Measurements from ENCODE around the gene RBKS.

RBKS gene

DNA sequence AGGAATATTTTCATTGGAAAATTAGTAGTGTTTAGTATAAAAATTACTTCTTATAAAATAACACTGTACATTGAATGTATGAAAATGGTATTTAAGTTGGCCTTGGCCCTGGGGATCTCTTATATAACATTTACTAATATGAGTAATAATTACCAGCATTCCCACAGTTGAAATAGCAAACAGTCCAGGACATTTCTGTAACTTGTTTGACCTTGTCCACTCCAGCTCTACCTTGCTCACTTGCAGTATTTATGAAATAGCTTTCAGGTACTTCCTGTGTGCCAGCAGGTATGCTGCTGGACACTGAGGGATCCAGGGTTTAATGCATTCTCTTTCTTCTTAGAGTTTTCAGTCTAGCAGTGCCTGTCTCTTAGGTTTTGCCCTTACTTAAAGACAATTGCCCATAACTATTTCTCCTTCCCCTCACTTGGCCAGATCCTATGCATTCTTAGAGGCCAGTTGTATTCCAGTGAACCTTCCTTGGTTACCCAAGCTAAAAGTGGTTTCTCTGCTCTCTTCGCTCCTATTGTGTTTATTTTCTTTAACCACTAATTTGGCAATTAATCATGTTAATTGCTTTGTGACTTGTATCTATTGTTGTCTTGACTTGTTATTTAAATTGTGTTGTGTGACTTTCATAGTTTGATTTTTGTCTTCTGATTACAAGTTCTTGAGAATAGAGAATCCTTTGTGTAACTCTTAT lies 26.3 kb upstream of the RBKS start:
- no peak overlapping the region for H3K27ac ChIP-seq (replicated peaks)
- no peak for DNase-seq (ENCODE audit: low read depth in 1 of 2, low spot score in 1 of 2)
- no peaks in the 10 kb centered on the region for H3K27me3 ChIP-seq (ENCODE audit: insufficient read depth, poor library complexity, severe bottlenecking)
- TF ChIP-seq, protein P1, sequence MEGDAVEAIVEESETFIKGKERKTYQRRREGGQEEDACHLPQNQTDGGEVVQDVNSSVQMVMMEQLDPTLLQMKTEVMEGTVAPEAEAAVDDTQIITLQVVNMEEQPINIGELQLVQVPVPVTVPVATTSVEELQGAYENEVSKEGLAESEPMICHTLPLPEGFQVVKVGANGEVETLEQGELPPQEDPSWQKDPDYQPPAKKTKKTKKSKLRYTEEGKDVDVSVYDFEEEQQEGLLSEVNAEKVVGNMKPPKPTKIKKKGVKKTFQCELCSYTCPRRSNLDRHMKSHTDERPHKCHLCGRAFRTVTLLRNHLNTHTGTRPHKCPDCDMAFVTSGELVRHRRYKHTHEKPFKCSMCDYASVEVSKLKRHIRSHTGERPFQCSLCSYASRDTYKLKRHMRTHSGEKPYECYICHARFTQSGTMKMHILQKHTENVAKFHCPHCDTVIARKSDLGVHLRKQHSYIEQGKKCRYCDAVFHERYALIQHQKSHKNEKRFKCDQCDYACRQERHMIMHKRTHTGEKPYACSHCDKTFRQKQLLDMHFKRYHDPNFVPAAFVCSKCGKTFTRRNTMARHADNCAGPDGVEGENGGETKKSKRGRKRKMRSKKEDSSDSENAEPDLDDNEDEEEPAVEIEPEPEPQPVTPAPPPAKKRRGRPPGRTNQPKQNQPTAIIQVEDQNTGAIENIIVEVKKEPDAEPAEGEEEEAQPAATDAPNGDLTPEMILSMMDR (IDR thresholded peaks at IDR 0.05; ENCODE audit: insufficient read depth, low read length), result no peak
- TF ChIP-seq POLR2AphosphoS5 (IDR thresholded peaks at IDR 0.05; ENCODE audit: low read depth) (no peak), SPI1 (IDR thresholded peaks at IDR 0.05; ENCODE audit: borderline replicate concordance, low read depth) (no peak), GABPA (IDR thresholded peaks at IDR 0.05; ENCODE audit: low read depth) (no peak), REST (IDR thresholded peaks at IDR 0.05; ENCODE audit: insufficient replicate concordance, low read depth) (no peak)
- H3K4me3 ChIP-seq (replicated peaks; ENCODE audit: insufficient read depth, low read length), result no peak overlapping the region

GRCh38 chr2:27915874-27916273 lies 25.7 kb upstream of the RBKS start:
- no peak overlapping the region for H3K27ac ChIP-seq (replicated peaks)
- no peak for DNase-seq (ENCODE audit: low read depth in 1 of 2, low spot score in 1 of 2)
- TF ChIP-seq SPI1 (IDR thresholded peaks at IDR 0.05; ENCODE audit: borderline replicate concordance, low read depth), result no peak
- TF ChIP-seq REST (IDR thresholded peaks at IDR 0.05; ENCODE audit: insufficient replicate concordance, low read depth), result no peak
- no peak for TF ChIP-seq GABPA (IDR thresholded peaks at IDR 0.05; ENCODE audit: low read depth)
- no peak for TF ChIP-seq POLR2AphosphoS5 (IDR thresholded peaks at IDR 0.05; ENCODE audit: low read depth)
- TF ChIP-seq, protein P1 (IDR thresholded peaks at IDR 0.05; ENCODE audit: insufficient read depth, low read length), result no peak
- no peaks in the 10 kb centered on the region for H3K27me3 ChIP-seq (ENCODE audit: insufficient read depth, poor library complexity, severe bottlenecking)
- no peak overlapping the region for H3K4me3 ChIP-seq (replicated peaks; ENCODE audit: insufficient read depth, low read length)

GRCh38 chr2:27915191-27915590 lies 25.0 kb upstream of the RBKS start:
- no peak overlapping the region for H3K27ac ChIP-seq (replicated peaks)
- H3K27me3 ChIP-seq (ENCODE audit: insufficient read depth, poor library complexity, severe bottlenecking), result no peaks in the 10 kb centered on the region
- no peak for TF ChIP-seq SPI1 (IDR thresholded peaks at IDR 0.05; ENCODE audit: borderline replicate concordance, low read depth)
- DNase-seq (ENCODE audit: low read depth in 1 of 2, low spot score in 1 of 2), result no peak
- no peak overlapping the region for H3K4me3 ChIP-seq (replicated peaks; ENCODE audit: insufficient read depth, low read length)

GRCh38 chr2:27914805-27915175 lies 24.6 kb upstream of the RBKS start:
- H3K4me3 ChIP-seq (replicated peaks; ENCODE audit: insufficient read depth, low read length), result no peak overlapping the region
- no peak overlapping the region for H3K27ac ChIP-seq (replicated peaks)
- TF ChIP-seq, protein P1 (IDR thresholded peaks at IDR 0.05; ENCODE audit: insufficient read depth, low read length), result no peak
- TF ChIP-seq REST (IDR thresholded peaks at IDR 0.05; ENCODE audit: insufficient replicate concordance, low read depth), result no peak
- TF ChIP-seq SPI1 (IDR thresholded peaks at IDR 0.05; ENCODE audit: borderline replicate concordance, low read depth), result no peak
- no peak for TF ChIP-seq POLR2AphosphoS5 (IDR thresholded peaks at IDR 0.05; ENCODE audit: low read depth)
- TF ChIP-seq GABPA (IDR thresholded peaks at IDR 0.05; ENCODE audit: low read depth), result no peak
- no peaks in the 10 kb centered on the region for H3K27me3 ChIP-seq (ENCODE audit: insufficient read depth, poor library complexity, severe bottlenecking)
- DNase-seq (ENCODE audit: low read depth in 1 of 2, low spot score in 1 of 2), result no peak

Data from HL-60 (cell line).